ENCODE measurements around the gene FANCD2. TPM values are rescaled to one million over a fixed set of nuclear protein-coding genes. Genes with fewer than 3 reads are reported as not detected.
"Not testable (repeated sequence)": the region's sequence is repeated elsewhere in the genome, so short reads cannot be mapped to it uniquely, and the experiment has no call there.

Gene FANCD2
- total and polyA plus RNA-seq, 2 experiments from 2014 or later, result 3.8 to 6.1 TPM

- in situ Hi-C loops (cut with MboI), result no loop called here
- no peaks in the 10 kb centered on the region for H3F3A ChIP-seq (ENCODE audit: insufficient read depth)
Observed at GRCh38 chr3:10055097-10055496, 28.9 kb downstream of the FANCD2 start.

GRCh38 chr3:10070077-10070476, 43.8 kb downstream of the FANCD2 start:
- H3K9me3 ChIP-seq (ENCODE audit: low read depth); H3K9me2 ChIP-seq (ENCODE audit: insufficient read depth); DNase-seq; H3K27ac ChIP-seq; H3K27me3 ChIP-seq (replicated peaks; ENCODE audit: insufficient read depth); H3K79me2 ChIP-seq (ENCODE audit: insufficient read depth); H4K20me1 ChIP-seq (ENCODE audit: insufficient read depth); H3K4me3 ChIP-seq; in situ Hi-C loops (cut with MboI); H2AFZ ChIP-seq; H3F3A ChIP-seq (ENCODE audit: insufficient read depth); H3K9ac ChIP-seq; H3K4me1 ChIP-seq (ENCODE audit: insufficient read depth); H3K36me3 ChIP-seq (ENCODE audit: low read depth); H3K4me2 ChIP-seq (ENCODE audit: unreplicated experiment): not testable (repeated sequence)
- WGBS, 2 experiments (ENCODE audit: low coverage in 1 of 2, low lambda C conversion rate in 2 of 2, missing lambda C conversion rate in 2 of 2), result 99 to 100% methylated on average over 3 to 23 of the region's 33 CpGs

More at GRCh38 chr3:10055097-10055496, 28.9 kb downstream of the FANCD2 start:
- H3K4me1 ChIP-seq (ENCODE audit: insufficient read depth), result no peaks in the 10 kb centered on the region
- 97% methylated on average over 4 of the region's 4 CpGs for WGBS, 2 experiments (ENCODE audit: low coverage in 1 of 2, low lambda C conversion rate in 2 of 2, missing lambda C conversion rate in 2 of 2)
- no peak for DNase-seq
- H3K4me3 ChIP-seq, result no peak overlapping the region
- no peak overlapping the region for H3K4me2 ChIP-seq (ENCODE audit: unreplicated experiment)
- no peaks in the 10 kb centered on the region for H3K36me3 ChIP-seq (ENCODE audit: low read depth)
- no peak overlapping the region for H3K9ac ChIP-seq
- no peaks in the 10 kb centered on the region for H4K20me1 ChIP-seq (ENCODE audit: insufficient read depth)
- no peaks in the 10 kb centered on the region for H3K27me3 ChIP-seq (replicated peaks; ENCODE audit: insufficient read depth)
- H3K27ac ChIP-seq, result no peak overlapping the region
- H3K79me2 ChIP-seq (ENCODE audit: insufficient read depth), result no peaks in the 10 kb centered on the region
- H3K9me3 ChIP-seq (ENCODE audit: low read depth), result no peaks in the 10 kb centered on the region
- no peaks in the 10 kb centered on the region for H3K9me2 ChIP-seq (ENCODE audit: insufficient read depth)
- no peak overlapping the region for H2AFZ ChIP-seq
- TF ChIP-seq EZH2 (IDR thresholded peaks at IDR 0.05; ENCODE audit: insufficient read depth, poor library complexity, severe bottlenecking), result no peak
- no peak for TF ChIP-seq EZH2phosphoT487 (IDR thresholded peaks at IDR 0.05; ENCODE audit: insufficient read depth, low read depth)

- peak; percentile 50 for DNase-seq
- H3K4me2 ChIP-seq (ENCODE audit: unreplicated experiment), result no peak overlapping the region
- in situ Hi-C loops (cut with MboI), result no loop called here
- no peaks in the 10 kb centered on the region for H3K9me2 ChIP-seq (ENCODE audit: insufficient read depth)
- no peaks in the 10 kb centered on the region for H4K20me1 ChIP-seq (ENCODE audit: insufficient read depth)
- H2AFZ ChIP-seq, result no peak overlapping the region
- no peaks in the 10 kb centered on the region for H3K36me3 ChIP-seq (ENCODE audit: low read depth)
- 0 out of 2 replicates have a peak, but pooled peaks cover 6% of the 10 kb centered on the region for H3F3A ChIP-seq (ENCODE audit: insufficient read depth)
- no peaks in the 10 kb centered on the region for H3K79me2 ChIP-seq (ENCODE audit: insufficient read depth)
- no peak overlapping the region for H3K4me3 ChIP-seq
- no peaks in the 10 kb centered on the region for H3K9me3 ChIP-seq (ENCODE audit: low read depth)
- no peaks in the 10 kb centered on the region for H3K27me3 ChIP-seq (replicated peaks; ENCODE audit: insufficient read depth)
- H3K9ac ChIP-seq, result no peak overlapping the region
- H3K4me1 ChIP-seq (ENCODE audit: insufficient read depth), result no peaks in the 10 kb centered on the region
- TF ChIP-seq EZH2 (IDR thresholded peaks at IDR 0.05; ENCODE audit: insufficient read depth, poor library complexity, severe bottlenecking) (no peak), EZH2phosphoT487 (IDR thresholded peaks at IDR 0.05; ENCODE audit: insufficient read depth, low read depth) (no peak)
- H3K27ac ChIP-seq, result no peak overlapping the region
Observed at GRCh38 chr3:10074666-10075065, 48.4 kb downstream of the FANCD2 start.

- no peak overlapping the region for H3K27ac ChIP-seq
- no peaks in the 10 kb centered on the region for H3K9me3 ChIP-seq (ENCODE audit: low read depth)
- no peaks in the 10 kb centered on the region for H3F3A ChIP-seq (ENCODE audit: insufficient read depth)
- in situ Hi-C loops (cut with MboI), result no loop called here
- no peaks in the 10 kb centered on the region for H3K36me3 ChIP-seq (ENCODE audit: low read depth)
- H4K20me1 ChIP-seq (ENCODE audit: insufficient read depth), result no peaks in the 10 kb centered on the region
- no peak overlapping the region for H3K9ac ChIP-seq
- no peaks in the 10 kb centered on the region for H3K4me1 ChIP-seq (ENCODE audit: insufficient read depth)
- DNase-seq, result no peak
- no peak overlapping the region for H2AFZ ChIP-seq
- WGBS, 2 experiments (ENCODE audit: low coverage in 1 of 2, low lambda C conversion rate in 2 of 2, missing lambda C conversion rate in 2 of 2), result 98 to 99% methylated on average over 4 of the region's 4 CpGs
- no peaks in the 10 kb centered on the region for H3K27me3 ChIP-seq (replicated peaks; ENCODE audit: insufficient read depth)
- H3K4me2 ChIP-seq (ENCODE audit: unreplicated experiment), result no peak overlapping the region
- H3K79me2 ChIP-seq (ENCODE audit: insufficient read depth), result no peaks in the 10 kb centered on the region
- no peaks in the 10 kb centered on the region for H3K9me2 ChIP-seq (ENCODE audit: insufficient read depth)
- TF ChIP-seq EZH2 (IDR thresholded peaks at IDR 0.05; ENCODE audit: insufficient read depth, poor library complexity, severe bottlenecking) (no peak), EZH2phosphoT487 (IDR thresholded peaks at IDR 0.05; ENCODE audit: insufficient read depth, low read depth) (no peak)
- H3K4me3 ChIP-seq, result no peak overlapping the region
Observed at GRCh38 chr3:10081871-10082270, 55.6 kb downstream of the FANCD2 start.

GRCh38 chr3:10085738-10086137, 59.5 kb downstream of the FANCD2 start:
- no peak overlapping the region for H2AFZ ChIP-seq
- H3K79me2 ChIP-seq (ENCODE audit: insufficient read depth), result no peaks in the 10 kb centered on the region
- no peak overlapping the region for H3K27ac ChIP-seq
- no peaks in the 10 kb centered on the region for H4K20me1 ChIP-seq (ENCODE audit: insufficient read depth)
- 97 to 100% methylated on average over 1 of the region's 1 CpG for WGBS, 2 experiments (ENCODE audit: low coverage in 1 of 2, low lambda C conversion rate in 2 of 2, missing lambda C conversion rate in 2 of 2)
- H3K4me3 ChIP-seq, result no peak overlapping the region
- H3F3A ChIP-seq (ENCODE audit: insufficient read depth), result no peaks in the 10 kb centered on the region
- no peak overlapping the region for H3K4me2 ChIP-seq (ENCODE audit: unreplicated experiment)
- no peak for TF ChIP-seq EZH2 (IDR thresholded peaks at IDR 0.05; ENCODE audit: insufficient read depth, poor library complexity, severe bottlenecking)
- H3K9ac ChIP-seq, result no peak overlapping the region
- H3K4me1 ChIP-seq (ENCODE audit: insufficient read depth), result no peaks in the 10 kb centered on the region
- H3K9me2 ChIP-seq (ENCODE audit: insufficient read depth), result no peaks in the 10 kb centered on the region
- no peak for DNase-seq
- H3K36me3 ChIP-seq (ENCODE audit: low read depth), result no peaks in the 10 kb centered on the region
- in situ Hi-C loops (cut with MboI), result no loop called here
- no peaks in the 10 kb centered on the region for H3K9me3 ChIP-seq (ENCODE audit: low read depth)
- no peaks in the 10 kb centered on the region for H3K27me3 ChIP-seq (replicated peaks; ENCODE audit: insufficient read depth)

All from GM23248 (cell line).